GM13977 (cell line): ENCODE data around the gene COLEC12.
"Not testable (repeated sequence)": the region's sequence is repeated elsewhere in the genome, so short reads cannot be mapped to it uniquely, and the experiment has no call there.

ENCODE experiments used
- DNase-seq: peaks from one replicate; pipeline ENCODE4 v3.0.0; 2012; ENCODE audit warnings: low spot score
- CTCF ChIP-seq: IDR thresholded peaks from 2 replicates; pipeline ENCODE4 v1.5.1; 2012; ENCODE audit warnings: mild to moderate bottlenecking, control low read depth; ENCODE audit not compliant: insufficient read depth; ENCODE audit errors: extremely low read depth, missing control alignments
- in situ Hi-C: fragments of 300-500 bp; cut with MboI; formaldehyde crosslinking; loops from one replicate; pipeline ENCODE4 v1.12.0; 2022; ENCODE audit warnings: low sequenced_read_pairs, low pct_unique_long_range_greater_than_20kb, mixed read lengths, inconsistent platforms; ENCODE audit not compliant: unreplicated experiment

COLEC12 gene

GRCh38 chr18:292271-292670, 208.2 kb downstream of the COLEC12 start:
- in situ Hi-C loops = no loop called here
- no peak for DNase-seq
- TF ChIP-seq CTCF = no peak

GRCh38 chr18:289970-290369, 210.5 kb downstream of the COLEC12 start:
- DNase-seq, in situ Hi-C loops: not testable (repeated sequence)

- no peak for DNase-seq
- no peak for TF ChIP-seq CTCF
- in situ Hi-C loops = no loop called here
Observed at GRCh38 chr18:289026-289425, 211.5 kb downstream of the COLEC12 start.

DNA sequence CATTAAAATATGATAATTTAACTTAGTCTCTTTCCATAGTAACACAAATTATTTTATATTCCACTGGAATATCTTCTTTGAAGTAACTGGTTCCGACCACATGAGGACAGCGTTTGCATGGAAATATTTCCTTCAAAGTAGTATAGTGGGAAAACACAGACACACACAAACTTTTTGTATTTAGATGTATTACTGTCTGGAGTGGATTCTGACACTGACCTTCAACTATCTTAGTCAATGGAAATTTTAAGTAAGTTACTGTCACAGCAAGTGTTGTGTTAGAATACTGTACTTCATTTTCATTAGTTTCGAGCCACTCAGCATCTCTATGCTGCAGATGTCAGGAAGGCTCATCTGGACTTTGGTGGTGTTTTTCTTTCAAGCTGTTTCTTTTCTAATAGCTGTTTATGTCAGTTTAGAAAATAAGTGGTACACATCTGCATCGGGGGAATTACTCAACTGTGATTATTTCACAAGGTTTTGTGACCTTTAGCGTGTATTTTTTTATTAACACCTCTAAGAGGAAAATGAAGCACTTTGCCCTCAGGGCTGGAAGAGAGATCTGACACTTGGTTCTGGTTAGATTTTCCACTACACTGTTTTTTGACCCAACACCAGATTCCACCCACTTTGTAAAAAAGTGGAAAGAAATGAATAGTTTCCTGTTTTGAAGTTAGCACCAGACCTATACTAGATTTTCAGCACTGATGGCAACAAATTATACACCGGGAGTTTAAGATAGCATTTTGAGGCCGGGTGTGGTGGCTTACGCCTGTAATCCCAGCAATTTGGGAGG, 213.8 kb downstream of the COLEC12 start:
- DNase-seq = no peak
- peak; percentile 21 for TF ChIP-seq CTCF
- in situ Hi-C loops = no loop called here

DNA sequence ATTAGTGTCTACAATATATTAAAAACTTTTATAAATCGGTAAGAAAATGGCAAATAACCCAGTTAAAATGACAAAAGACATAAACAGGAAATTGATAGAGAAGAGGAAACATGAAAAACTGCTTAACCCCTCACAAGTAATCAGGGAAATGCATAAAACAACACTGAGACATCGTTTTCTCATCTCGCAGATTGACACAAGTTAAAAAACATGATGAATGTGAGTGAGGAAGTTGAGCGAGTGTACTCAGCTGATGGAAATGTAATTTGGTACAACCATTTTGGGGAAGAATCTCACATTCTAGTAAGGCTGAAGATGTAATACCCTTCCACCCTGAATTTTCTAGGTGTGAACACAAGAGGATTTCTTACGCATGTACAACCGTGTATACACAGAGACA, 214.7 kb downstream of the COLEC12 start:
- DNase-seq = no peak
- TF ChIP-seq CTCF = no peak
- in situ Hi-C loops = no loop called here

GRCh38 chr18:275486-275885, 225.0 kb downstream of the COLEC12 start:
- no peak for DNase-seq
- TF ChIP-seq CTCF = no peak
- in situ Hi-C loops = no loop called here

GRCh38 chr18:274313-274712, 226.2 kb downstream of the COLEC12 start:
- TF ChIP-seq CTCF = no peak
- in situ Hi-C loops = no loop called here
- DNase-seq = no peak
